Activated CD4-positive, alpha-beta T cell treated with anti-CD3 and anti-CD28 coated beads for 4 hours (primary cell): ENCODE measurements around the gene ARMCX2.
"Not testable (repeated sequence)": the region's sequence is repeated elsewhere in the genome, so short reads cannot be mapped to it uniquely, and the experiment has no call there.

Experiments used
- DNase-seq, 2 donors: peaks; one replicate each; pipeline ENCODE4 v3.0.0-alpha.2; 2020

The ARMCX2 gene

DNA sequence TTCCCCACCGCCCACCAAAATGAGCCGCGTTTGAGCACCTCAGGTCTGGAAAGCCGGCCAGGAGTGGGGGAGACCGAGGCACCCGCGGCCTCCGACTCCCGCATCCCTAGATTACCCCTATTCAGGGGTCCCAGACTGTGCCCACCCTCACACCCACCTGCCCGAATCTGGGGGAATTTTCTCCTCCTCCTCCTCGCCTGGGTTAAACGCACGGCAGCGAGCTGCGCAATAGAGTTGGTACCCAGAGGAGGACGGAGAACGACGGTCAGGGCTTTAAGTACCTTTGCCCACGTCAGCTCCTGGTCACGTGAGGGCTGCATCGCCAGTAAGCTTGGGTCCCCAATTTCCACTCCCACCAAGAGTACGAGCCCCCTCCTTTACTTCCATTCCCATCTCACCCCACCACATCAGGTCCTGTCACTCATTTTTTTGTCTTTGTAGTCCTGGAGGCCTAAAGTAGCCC lies at the start of gene ARMCX2:
ARMCX2 (minus strand) TSS at position 250 of the 463 bp plus-strand sequence. CDS start 2,262 bp downstream, outside the sequence.
- no peak for DNase-seq

- no peak for DNase-seq
These were observed 49.7 kb upstream of the ARMCX2 start for GRCh38 chrX:101709384-101709783.

DNA sequence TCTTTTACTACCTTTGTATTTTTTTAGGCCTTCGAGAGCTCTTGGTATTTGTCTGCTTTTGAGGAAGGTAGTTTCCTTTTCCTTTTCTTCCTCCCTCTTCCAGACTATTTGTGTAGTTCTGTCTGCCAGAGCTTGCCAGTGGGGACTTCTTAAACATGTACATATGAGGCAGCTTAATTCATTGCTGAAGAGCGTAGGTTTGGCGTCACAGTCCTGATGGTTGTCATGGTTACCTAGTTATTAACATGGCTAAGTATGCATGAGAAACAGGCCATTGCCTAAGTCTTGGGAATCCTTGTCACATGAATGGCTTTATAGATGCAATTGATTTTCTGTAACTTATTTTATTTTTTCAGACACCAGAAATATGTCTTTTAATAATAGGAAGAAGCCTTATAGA lies 48.5 kb upstream of the ARMCX2 start:
- DNase-seq: no peak

DNA sequence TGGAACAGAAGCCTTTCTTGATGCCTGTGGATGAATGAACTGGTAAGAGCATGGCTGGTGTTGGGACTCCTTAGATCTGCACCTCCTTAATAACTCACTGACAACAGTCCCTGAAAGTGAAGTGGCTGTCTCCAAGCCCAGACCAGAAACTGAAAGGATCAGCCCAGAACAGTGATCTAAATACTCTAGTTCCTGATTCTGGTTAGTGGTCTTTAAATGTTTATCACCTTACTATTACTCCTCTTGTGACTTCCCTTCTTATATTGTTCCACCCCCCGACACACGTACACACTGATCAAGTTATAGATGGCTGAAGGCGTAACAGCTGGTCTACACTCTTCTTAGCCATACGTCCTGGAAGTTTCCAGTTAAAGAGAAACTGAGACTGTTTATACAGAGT lies 33.8 kb upstream of the ARMCX2 start:
- no peak for DNase-seq

- DNase-seq: no peak
These were observed 32.2 kb upstream of the ARMCX2 start for GRCh38 chrX:101691835-101692234.

DNA sequence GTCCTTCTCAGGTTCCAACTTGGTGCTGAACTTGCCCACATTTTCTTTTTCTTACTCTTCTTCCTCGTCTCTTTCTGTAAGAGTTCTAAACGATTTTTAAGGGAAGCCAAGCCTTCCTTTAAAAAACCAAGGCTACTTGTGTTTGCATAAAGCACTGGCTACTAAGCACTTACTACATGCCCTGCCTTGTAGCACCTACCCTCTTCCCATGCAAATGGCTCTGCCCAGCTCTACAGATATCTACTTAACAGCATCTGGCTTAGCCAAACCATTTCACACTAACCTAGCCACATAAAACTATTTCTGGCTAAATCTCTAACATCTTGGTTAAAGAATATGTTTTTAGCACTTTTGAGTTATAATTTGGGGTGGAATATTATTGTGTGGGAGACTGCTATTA lies 26.9 kb upstream of the ARMCX2 start:
- DNase-seq: no peak

DNA sequence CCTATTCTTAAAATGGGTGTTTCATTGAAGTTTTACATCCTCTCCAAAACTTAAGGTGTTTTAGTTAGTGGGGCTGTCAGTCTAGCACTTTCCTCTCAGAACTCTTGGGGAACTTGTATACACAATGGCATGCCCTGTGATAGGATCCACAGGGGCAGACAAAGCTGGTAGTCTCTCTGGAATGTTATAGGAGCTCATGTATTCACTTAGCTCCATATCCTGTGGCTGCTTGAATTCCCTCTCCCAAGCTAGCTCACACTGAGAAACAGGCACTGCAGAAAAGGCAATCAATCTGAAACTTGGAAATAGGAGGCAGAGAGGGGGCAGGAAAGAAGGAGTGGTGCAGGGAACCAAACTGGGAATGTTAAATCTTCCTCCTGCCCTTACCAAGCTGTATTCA lies 26.3 kb upstream of the ARMCX2 start:
- DNase-seq: no peak

- DNase-seq: no peak
These were observed 23.1 kb upstream of the ARMCX2 start for GRCh38 chrX:101682723-101683122.

DNA sequence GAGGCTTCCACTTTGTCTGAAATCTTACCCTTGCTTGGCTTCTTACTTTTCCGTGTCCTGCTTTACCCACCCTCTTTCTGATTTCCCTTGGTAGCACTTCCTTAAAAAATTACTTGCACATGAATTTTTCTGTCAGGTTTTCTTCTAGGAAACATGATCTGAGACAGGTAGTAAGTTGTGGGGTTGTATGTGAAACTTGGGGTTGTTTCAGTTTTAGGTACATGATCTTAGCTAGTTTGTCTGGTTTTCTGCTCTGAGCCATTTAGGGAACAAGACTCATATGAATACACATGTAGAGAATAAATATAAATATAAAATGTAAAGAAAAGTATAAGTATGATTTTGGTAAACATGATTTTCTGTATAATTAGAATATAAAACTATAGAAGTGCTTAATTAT lies 17.4 kb upstream of the ARMCX2 start:
- DNase-seq: no peak

GRCh38 chrX:101676571-101676970 lies 16.9 kb upstream of the ARMCX2 start:
- DNase-seq: no peak

DNA sequence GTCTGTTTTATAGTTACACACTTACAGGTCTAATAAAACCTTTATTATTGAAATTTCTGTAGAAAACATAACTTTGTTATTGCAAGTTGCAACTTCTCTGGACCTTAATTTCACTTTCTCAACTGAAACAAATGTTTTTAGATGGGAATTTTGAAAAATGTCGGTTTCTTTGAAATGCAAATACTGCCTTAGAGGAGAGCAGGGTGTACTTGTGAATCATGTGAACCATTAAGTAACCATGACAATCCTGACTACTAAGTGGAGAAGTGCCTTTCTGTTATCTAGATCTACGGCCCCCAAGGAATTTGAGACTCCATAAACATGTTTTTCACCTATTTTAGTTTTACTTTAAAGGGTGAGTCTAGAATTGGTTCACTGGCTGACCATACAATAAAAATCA lies 8.5 kb upstream of the ARMCX2 start:
- DNase-seq: no peak

DNA sequence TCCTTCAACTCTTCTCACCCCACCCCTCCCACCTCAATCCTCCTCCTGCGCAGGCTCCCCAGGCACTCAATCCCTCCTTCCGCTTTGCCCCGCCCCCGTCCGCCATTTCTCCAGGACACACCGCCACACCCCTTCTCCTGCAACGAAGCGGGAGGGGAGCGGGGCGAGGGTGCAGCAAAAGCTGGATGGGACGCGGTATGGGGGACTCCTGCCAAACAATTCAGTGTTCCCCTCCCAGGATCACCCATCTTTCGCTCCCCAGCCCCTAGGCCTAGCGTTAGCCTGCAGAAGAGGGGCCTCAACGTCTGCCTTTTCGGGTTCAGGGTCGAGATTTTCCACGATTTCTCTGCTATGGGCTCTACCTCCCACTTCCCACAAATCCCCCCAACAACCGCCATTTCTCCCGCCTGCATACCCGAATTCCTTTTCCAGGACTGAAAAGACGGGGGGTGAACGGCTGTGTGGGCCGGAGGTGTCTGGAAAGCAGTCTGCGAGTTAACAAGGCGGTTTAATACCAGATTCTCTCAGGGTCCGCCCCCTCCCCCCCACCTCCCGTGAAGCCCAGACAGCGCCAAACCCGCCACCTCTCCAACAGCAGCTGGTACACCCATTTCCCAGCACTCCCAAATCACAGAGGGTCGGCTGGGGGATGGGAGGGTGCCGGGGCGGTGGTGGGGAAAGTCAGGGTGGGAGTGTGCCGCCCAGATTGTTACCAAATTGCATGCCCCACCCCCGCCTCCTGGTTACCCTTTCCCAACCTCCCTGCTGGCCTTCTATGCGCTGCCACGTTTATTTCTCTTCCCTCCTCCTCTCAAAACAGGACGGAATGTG lies 774 bp downstream of the ARMCX2 start:
- peak; percentile 47 to 54 for DNase-seq

DNA sequence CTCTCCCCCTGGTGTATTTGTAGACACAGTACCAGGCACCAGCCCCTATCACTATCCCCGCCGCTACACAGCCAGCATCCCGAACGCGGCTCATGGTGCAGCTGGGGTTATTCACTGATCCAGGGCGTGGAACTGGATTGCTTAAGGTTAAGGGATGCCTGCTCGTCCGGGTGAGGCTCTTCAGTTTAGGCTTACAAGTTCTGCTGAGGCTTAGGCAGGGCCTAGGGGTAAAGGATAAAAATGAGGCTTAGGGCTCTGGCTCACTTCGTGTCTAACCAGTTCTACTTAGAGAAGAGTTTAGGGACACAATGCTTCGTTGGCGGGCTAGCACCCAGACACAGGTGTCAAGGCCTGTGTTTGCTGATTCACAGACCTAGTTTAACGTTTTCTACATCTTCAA lies 2.2 kb downstream of the ARMCX2 start:
- DNase-seq: no peak

GRCh38 chrX:101656817-101657216 lies 2.8 kb downstream of the ARMCX2 start:
- no peak for DNase-seq

GRCh38 chrX:101655534-101655933 lies 4.1 kb downstream of the ARMCX2 start:
- no peak for DNase-seq

DNA sequence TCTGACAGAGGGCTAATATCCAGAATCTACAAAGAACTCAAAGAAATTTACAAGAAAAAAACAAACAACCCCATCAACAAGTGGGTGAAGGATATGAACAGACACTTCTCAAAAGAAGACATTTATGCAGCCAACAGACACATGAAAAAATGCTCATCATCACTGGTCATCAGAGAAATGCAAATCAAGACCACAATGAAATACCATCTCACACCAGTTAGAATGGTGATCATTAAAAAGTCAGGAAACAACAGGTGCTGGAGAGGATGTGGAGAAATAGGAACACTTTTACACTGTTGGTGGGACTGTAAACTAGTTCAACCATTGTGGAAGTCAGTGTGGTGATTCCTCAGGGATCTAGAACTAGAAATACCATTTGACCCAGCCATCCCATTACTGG lies 11.9 kb downstream of the ARMCX2 start:
- DNase-seq: not testable (repeated sequence)

DNA sequence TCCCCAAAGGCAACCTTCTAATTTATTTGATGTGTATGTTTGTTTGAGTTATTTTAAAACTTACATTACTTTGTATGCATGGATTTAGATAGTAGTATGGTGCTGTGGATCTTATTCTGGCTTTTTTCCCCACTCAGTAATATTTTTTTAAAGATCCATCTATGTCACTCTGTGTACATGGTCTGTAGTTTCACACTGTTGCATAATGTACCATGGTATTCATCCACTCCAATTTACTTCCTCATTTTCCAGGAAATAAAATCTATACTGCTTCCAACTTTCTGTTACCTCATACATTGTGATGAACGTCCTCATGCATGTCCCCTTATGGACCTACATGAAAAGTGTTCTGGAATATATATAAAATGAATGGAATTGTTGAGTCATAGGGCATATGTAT lies 17.6 kb downstream of the ARMCX2 start:
- DNase-seq: no peak

- no peak for DNase-seq
These were observed 20.1 kb downstream of the ARMCX2 start for GRCh38 chrX:101639583-101639982.

- no peak for DNase-seq
These were observed 40.3 kb downstream of the ARMCX2 start for GRCh38 chrX:101619364-101619763.

GRCh38 chrX:101617211-101618191 lies 42.1 kb downstream of the ARMCX2 start, which contains the start of gene ARMCX6:
Gene ARMCX6 (minus strand): TSS chrX:101618000. CDS start chrX:101616620, 1,380 bp downstream.
- peak; percentile 70 to 72 for DNase-seq

DNA sequence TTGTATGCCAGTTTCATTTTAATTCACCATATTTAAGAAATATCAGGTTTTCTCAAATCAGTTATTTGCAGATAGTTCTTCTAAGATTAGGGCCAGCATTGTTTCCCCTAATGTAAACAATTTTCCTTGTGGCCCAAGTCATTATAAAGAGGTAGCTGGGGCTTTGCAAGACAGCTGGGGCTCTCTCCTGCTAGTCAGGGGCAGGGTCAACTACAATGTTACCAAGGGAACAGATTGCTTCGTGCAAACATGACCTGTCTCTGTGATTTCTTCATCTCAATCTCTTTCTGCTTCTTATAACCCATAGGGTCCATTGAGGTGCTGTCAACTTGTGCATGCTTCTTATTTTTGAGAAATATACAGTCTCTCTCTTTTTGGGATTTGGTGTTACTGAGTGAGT lies 53.9 kb downstream of the ARMCX2 start:
- DNase-seq: no peak
